Endothelial cell of umbilical vein (primary cell): Measurements from ENCODE around the gene ZBTB48. TPM values are rescaled to one million over a fixed set of nuclear protein-coding genes. Genes with fewer than 3 reads are reported as not detected.
A peak's percentile ranks its signal among the peaks of the same experiment; 100 is the strongest.

Experiments used
- BruUV-seq: library from RNA; stranded (reverse); fragments of 400-500 nt; replicated peaks from 2 replicates; lab custom pipeline; 2021; lab: Mats Ljungman, UMichigan
- CTCF ChIA-PET: fragments of 300-600, 350-600 bp; sonication (Branson Sonifier 250); formaldehyde crosslinking; loops from one replicate; lab custom pipeline; 2021; ENCODE audit warnings: antibody characterized with exemption, inconsistent platforms; lab: Charles Lee
- POLR2A ChIA-PET: fragments of 300-600, 350-600 bp; sonication (Branson Sonifier 250); formaldehyde crosslinking; loops from one replicate; lab custom pipeline; 2021; ENCODE audit warnings: antibody characterized with exemption, inconsistent platforms; lab: Charles Lee
- DNase-seq: peaks from one replicate; pipeline ENCODE4 v3.0.0-alpha.2; 2011; ENCODE audit warnings: low read depth, low spot score
- FAIRE-seq: peaks from 2 replicates; lab custom pipeline; 2011; peaks lifted over from hg19 to GRCh38; lab: Jason Lieb, UNC
- H2AFZ ChIP-seq: 2 replicates; pipeline ENCODE4 v1.6.0; 2012; ENCODE audit warnings: low read depth, low read length, control low read depth, inconsistent platforms
- H3K27ac ChIP-seq: 2 replicates; pipeline ENCODE4 v1.5.1; 2011; ENCODE audit warnings: low read depth, mild to moderate bottlenecking, control low read depth, low read length, moderate library complexity; ENCODE audit not compliant: insufficient read depth
- H3K27me3 ChIP-seq, 2 experiments: 2 replicates each; pipeline versions ENCODE4 v1.6.0 to v1.6.1; 2011; ENCODE audit warnings: low read length in 2 of 2, mixed read lengths in 1 of 2; ENCODE audit not compliant: control insufficient read depth in 2 of 2, insufficient read depth in 2 of 2
- H3K36me3 ChIP-seq, 2 experiments: 2 replicates in 1 of 2; 3 replicates in 1 of 2; pipeline ENCODE4 v1.5.1; 2011; ENCODE audit warnings: low read length in 2 of 2, mild to moderate bottlenecking in 1 of 2, moderate library complexity in 1 of 2; ENCODE audit not compliant: control insufficient read depth in 2 of 2, insufficient read depth in 2 of 2; ENCODE audit errors: extremely low read depth in 1 of 2
- H3K4me1 ChIP-seq: 3 replicates; pipeline ENCODE4 v1.5.1; 2011; ENCODE audit warnings: mild to moderate bottlenecking, low read length; ENCODE audit not compliant: control insufficient read depth, insufficient read depth; ENCODE audit errors: extremely low read depth
- H3K4me2 ChIP-seq: 2 replicates; pipeline ENCODE4 v1.6.1; 2011; ENCODE audit warnings: low read length, control low read depth, mixed read lengths; ENCODE audit not compliant: insufficient read depth
- H3K4me3 ChIP-seq, 3 experiments: fragments of 200-600 bp in 1 of 3; sonication (generic), shearing (Covaris generic) in 1 of 3; replicated peaks in 1 of 3; 2 replicates each; pipeline ENCODE4 v1.5.1; 2011 to 2016; ENCODE audit warnings: control low read depth in 3 of 3, low read length in 3 of 3, mild to moderate bottlenecking in 2 of 3, inconsistent platforms in 1 of 3, low read depth in 1 of 3, moderate library complexity in 1 of 3; ENCODE audit not compliant: insufficient read depth in 1 of 3
- H3K79me2 ChIP-seq: 2 replicates; pipeline ENCODE4 v1.6.0; 2012; ENCODE audit warnings: low read length, inconsistent platforms; ENCODE audit not compliant: control insufficient read depth, insufficient read depth
- H3K9ac ChIP-seq: replicated peaks from 2 replicates; pipeline ENCODE3; 2011; ENCODE audit warnings: low read length, control low read depth; ENCODE audit not compliant: insufficient read depth; ENCODE audit errors: extremely low read depth
- H3K9me1 ChIP-seq: replicated peaks from 3 replicates; pipeline ENCODE4 v1.6.0; 2011; ENCODE audit warnings: mild to moderate bottlenecking, low read length; ENCODE audit not compliant: control insufficient read depth, insufficient read depth; ENCODE audit errors: extremely low read depth
- H3K9me3 ChIP-seq: replicated peaks from 2 replicates; pipeline ENCODE4 v1.5.1; 2012; ENCODE audit warnings: low read length, inconsistent platforms; ENCODE audit not compliant: control insufficient read depth, insufficient read depth
- H4K20me1 ChIP-seq: replicated peaks from 2 replicates; pipeline ENCODE3; 2011; ENCODE audit warnings: mild to moderate bottlenecking, low read length; ENCODE audit not compliant: control insufficient read depth, insufficient read depth; ENCODE audit errors: extremely low read depth
- EZH2 ChIP-seq: IDR thresholded peaks from 2 replicates; pipeline ENCODE4 v1.6.1; 2012; ENCODE audit warnings: borderline replicate concordance, low read depth, mild to moderate bottlenecking, moderate library complexity, low read length, inconsistent platforms; ENCODE audit not compliant: severe bottlenecking
- FOS ChIP-seq: IDR thresholded peaks from 2 replicates; pipeline ENCODE4 v1.6.1; 2011; ENCODE audit warnings: mild to moderate bottlenecking, low read length, moderate library complexity, borderline replicate concordance; ENCODE audit not compliant: insufficient read depth
- GATA2 ChIP-seq: IDR thresholded peaks from 2 replicates; pipeline ENCODE4 v1.7.0; 2011; ENCODE audit warnings: low read depth, mild to moderate bottlenecking, moderate library complexity, mixed read lengths, low read length; ENCODE audit not compliant: insufficient read length, insufficient read depth
- JUN ChIP-seq: IDR thresholded peaks from 2 replicates; pipeline ENCODE4 v1.6.1; 2011; ENCODE audit warnings: borderline replicate concordance, low read depth; ENCODE audit not compliant: insufficient read length, insufficient read depth
- MYC ChIP-seq: IDR thresholded peaks from one replicate; pipeline ENCODE4 v1.6.1; 2011; ENCODE audit warnings: mild to moderate bottlenecking, low read depth, low read length
- POLR2A ChIP-seq: IDR thresholded peaks from 2 replicates; pipeline ENCODE4 v1.6.1; 2012; ENCODE audit warnings: low read depth, mild to moderate bottlenecking, control low read depth, low read length
- POLR2AphosphoS5 ChIP-seq: IDR thresholded peaks from 2 replicates; pipeline ENCODE4 v1.6.1; 2012; ENCODE audit warnings: low read depth, mild to moderate bottlenecking, control low read depth, low read length, moderate library complexity; ENCODE audit not compliant: insufficient read depth
- dilution Hi-C: fragments of 300-500 bp; cut with MboI; formaldehyde crosslinking; loops from one replicate; pipeline ENCODE4 v1.15.0; 2019; ENCODE audit warnings: low sequenced_read_pairs; ENCODE audit not compliant: extremely low pct_ligation_motif_present
- intact Hi-C: fragments of 100-400 bp; cut with micrococcal nuclease; formaldehyde crosslinking; loops from one replicate; pipeline ENCODE4 v1.10.0; 2022
- polyA plus RNA-seq, 4 experiments: library from polyadenylated mRNA; depleted of rRNA in 3 of 4; stranded (reverse) in 3 of 4; unstranded in 1 of 4; fragments of >200 nt; gene quantifications; 2 replicates each; pipeline versions ENCODE4 v1.2.1 to v1.2.3, GENCODE V29; 2011 to 2012; ENCODE audit warnings: missing spikeins in 1 of 4
- total RNA-seq: library from RNA; stranded (reverse); gene quantifications from 2 replicates; pipeline ENCODE4 v1.2.3, GENCODE V29; 2021
- TF ChIP-seq, protein P1 (sequence below), 2 donors: IDR thresholded peaks; 1 replicate in 1 of 2; 2 replicates in 1 of 2; pipeline ENCODE4 v1.5.1; 2011; ENCODE audit warnings: low read length in 2 of 2, mild to moderate bottlenecking in 2 of 2, moderate library complexity in 2 of 2, control low read depth in 1 of 2, inconsistent platforms in 1 of 2, low read depth in 1 of 2; ENCODE audit not compliant: insufficient read depth in 1 of 2; ENCODE audit errors: extremely low read depth in 1 of 2
- TF ChIP-seq, protein P2 (sequence below): IDR thresholded peaks from 2 replicates; pipeline ENCODE4 v1.6.1; 2011; ENCODE audit not compliant: insufficient read depth, insufficient read length

Gene ZBTB48
- total and polyA plus RNA-seq, 2 donors (not counting 3 experiments of a cell fraction or from before 2014, with no cell fraction given): 20.9 to 25.1 TPM

DNA sequence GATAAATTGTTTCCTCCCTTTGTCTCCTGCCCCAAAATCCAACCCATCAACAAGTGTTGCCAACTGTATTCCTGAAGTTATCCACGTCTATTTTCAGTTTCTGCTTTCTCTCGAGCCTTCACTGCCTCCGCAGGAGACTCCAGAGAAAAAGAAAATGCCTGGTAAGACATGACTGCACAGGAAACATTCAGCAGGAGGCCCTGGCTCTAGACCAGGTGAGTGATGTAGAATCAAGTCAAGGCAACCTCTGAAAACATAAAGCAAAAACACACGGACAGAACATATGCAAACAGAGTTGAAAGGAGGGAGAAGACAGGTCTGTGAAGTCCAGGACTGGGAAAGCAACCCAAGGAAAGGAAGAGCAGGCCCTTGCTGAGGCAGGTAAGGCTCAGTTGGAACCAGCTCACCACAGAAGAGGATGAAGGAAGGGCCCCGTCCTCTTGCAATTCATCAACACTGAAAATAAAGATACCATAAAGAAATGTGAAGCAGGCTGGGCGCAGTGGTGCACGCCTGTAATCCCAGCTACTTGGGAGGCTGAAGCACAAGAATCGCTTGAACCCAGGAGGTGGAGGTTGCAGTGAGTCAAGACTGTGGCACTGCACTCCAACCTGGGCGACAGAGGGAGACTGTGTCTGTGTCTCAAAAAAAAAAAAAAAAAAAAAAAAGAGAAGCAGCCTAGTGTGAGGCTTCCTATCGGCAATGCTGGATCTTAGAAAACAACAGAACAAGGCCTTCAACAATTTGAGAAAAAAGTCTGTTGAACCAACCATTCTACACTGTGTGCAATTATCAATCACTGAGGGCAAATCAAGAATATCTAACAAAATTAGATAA lies 34.3 kb upstream of the ZBTB48 start:
- Histone ChIP-seq H2AFZ (no peak overlapping the region), H3K4me3 (peak overlapping the region in 1 of 3 experiments; percentile 29), H3K9me3 (no peaks in the 10 kb centered on the region), H3K27ac (peak overlapping the region; percentile 83), H3K36me3 (peaks cover 0 to 15% of the 10 kb centered on the region in 2 experiments), H3K9ac (peak overlapping the region; percentile 64), H4K20me1 (no peaks in the 10 kb centered on the region), H3K4me1 (peaks cover 35% of the 10 kb centered on the region), H3K4me2 (peak overlapping the region; percentile 80), H3K27me3 (no peaks in the 10 kb centered on the region), H3K79me2 (peaks cover 4% of the 10 kb centered on the region), H3K9me1 (no peaks in the 10 kb centered on the region)
- no peak for FAIRE-seq
- POLR2A ChIA-PET: no interaction called here
- dilution Hi-C loops: no loop called here
- DNase-seq: peak; percentile 44
- CTCF ChIA-PET: interaction anchor here (1.0 to 1.6 kb wide), 3 partner anchors 54 to 101 kb away, joined by 4 read pairs; partner anchors contain the start of gene PLEKHG5
- TF ChIP-seq FOS (no peak), POLR2A (no peak), JUN (no peak), EZH2 (no peak), GATA2 (no peak), POLR2AphosphoS5 (no peak), MYC (no peak)
- TF ChIP-seq, protein P1, sequence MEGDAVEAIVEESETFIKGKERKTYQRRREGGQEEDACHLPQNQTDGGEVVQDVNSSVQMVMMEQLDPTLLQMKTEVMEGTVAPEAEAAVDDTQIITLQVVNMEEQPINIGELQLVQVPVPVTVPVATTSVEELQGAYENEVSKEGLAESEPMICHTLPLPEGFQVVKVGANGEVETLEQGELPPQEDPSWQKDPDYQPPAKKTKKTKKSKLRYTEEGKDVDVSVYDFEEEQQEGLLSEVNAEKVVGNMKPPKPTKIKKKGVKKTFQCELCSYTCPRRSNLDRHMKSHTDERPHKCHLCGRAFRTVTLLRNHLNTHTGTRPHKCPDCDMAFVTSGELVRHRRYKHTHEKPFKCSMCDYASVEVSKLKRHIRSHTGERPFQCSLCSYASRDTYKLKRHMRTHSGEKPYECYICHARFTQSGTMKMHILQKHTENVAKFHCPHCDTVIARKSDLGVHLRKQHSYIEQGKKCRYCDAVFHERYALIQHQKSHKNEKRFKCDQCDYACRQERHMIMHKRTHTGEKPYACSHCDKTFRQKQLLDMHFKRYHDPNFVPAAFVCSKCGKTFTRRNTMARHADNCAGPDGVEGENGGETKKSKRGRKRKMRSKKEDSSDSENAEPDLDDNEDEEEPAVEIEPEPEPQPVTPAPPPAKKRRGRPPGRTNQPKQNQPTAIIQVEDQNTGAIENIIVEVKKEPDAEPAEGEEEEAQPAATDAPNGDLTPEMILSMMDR (IDR thresholded peaks at IDR 0.05; ENCODE audit: extremely low read depth in 1 of 2, insufficient read depth in 1 of 2, low read depth in 1 of 2, low read length in 2 of 2): no peak
- TF ChIP-seq, protein P2, sequence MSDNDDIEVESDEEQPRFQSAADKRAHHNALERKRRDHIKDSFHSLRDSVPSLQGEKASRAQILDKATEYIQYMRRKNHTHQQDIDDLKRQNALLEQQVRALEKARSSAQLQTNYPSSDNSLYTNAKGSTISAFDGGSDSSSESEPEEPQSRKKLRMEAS: no peak
- intact Hi-C loops: loop anchor here (1.0 to 2.0 kb wide), 3 partner anchors 9 to 57 kb away; partner anchors contain the start of genes KLHL21, NOL9 and PLEKHG5
- TSS peak; percentile 67 for BruUV-seq
